Mesendoderm (in vitro differentiated cells): ENCODE results near the gene VAV3.
"Not testable (repeated sequence)": the region's sequence is repeated elsewhere in the genome, so short reads cannot be mapped to it uniquely, and the experiment has no call there.

Experiments
- DNase-seq: peaks from one replicate; pipeline ENCODE4 v3.0.0; 2013
- H2AK5ac ChIP-seq: 2 replicates; pipeline ENCODE4 v1.6.1; 2013; ENCODE audit warnings: low read length, inconsistent platforms
- H2BK120ac ChIP-seq: 2 replicates; pipeline ENCODE4 v1.6.1; 2013; ENCODE audit warnings: low read depth, mild to moderate bottlenecking, low read length, moderate library complexity, mixed read lengths
- H2BK15ac ChIP-seq: replicated peaks from 2 replicates; pipeline ENCODE4 v1.6.1; 2013; ENCODE audit warnings: low read depth, mild to moderate bottlenecking, moderate library complexity
- H2BK5ac ChIP-seq: 2 replicates; pipeline ENCODE4 v1.6.1; 2013; ENCODE audit warnings: low read length, inconsistent platforms
- H3K18ac ChIP-seq: 2 replicates; pipeline ENCODE4 v1.6.1; 2013; ENCODE audit warnings: mild to moderate bottlenecking, low read length, mixed read lengths
- H3K23ac ChIP-seq: one replicate; pipeline ENCODE4 v1.6.1; 2013; ENCODE audit warnings: low read length
- H3K27ac ChIP-seq: 2 replicates; pipeline ENCODE4 v1.5.1; 2013; ENCODE audit warnings: low read depth, mild to moderate bottlenecking, inconsistent platforms, low read length, moderate library complexity
- H3K27me3 ChIP-seq: 2 replicates; pipeline ENCODE4 v1.6.1; 2013; ENCODE audit warnings: low read length, control low read depth, mild to moderate bottlenecking, inconsistent platforms; ENCODE audit not compliant: insufficient read depth, poor library complexity
- H3K36me3 ChIP-seq: 2 replicates; pipeline ENCODE4 v1.6.1; 2013; ENCODE audit warnings: low read length, inconsistent platforms; ENCODE audit not compliant: control insufficient read depth, insufficient read depth
- H3K4ac ChIP-seq: one replicate; pipeline ENCODE4 v1.6.1; 2013; ENCODE audit warnings: low read depth, mild to moderate bottlenecking, low read length, moderate library complexity
- H3K4me1 ChIP-seq: 2 replicates; pipeline ENCODE4 v1.6.1; 2013; ENCODE audit warnings: low read depth, low read length, inconsistent platforms; ENCODE audit not compliant: control insufficient read depth
- H3K4me2 ChIP-seq: 2 replicates; pipeline ENCODE4 v1.6.1; 2013; ENCODE audit warnings: low read length
- H3K4me3 ChIP-seq: 2 replicates; pipeline ENCODE4 v1.5.1; 2013; ENCODE audit warnings: mild to moderate bottlenecking, low read length
- H3K56ac ChIP-seq: one replicate; pipeline ENCODE4 v1.6.1; 2013; ENCODE audit warnings: low read length
- H3K79me1 ChIP-seq: 2 replicates; pipeline ENCODE4 v1.6.1; 2013; ENCODE audit warnings: low read length, inconsistent platforms
- H3K79me2 ChIP-seq: 2 replicates; pipeline ENCODE4 v1.6.1; 2013; ENCODE audit warnings: mild to moderate bottlenecking, low read length; ENCODE audit not compliant: control insufficient read depth, insufficient read depth
- H3K9ac ChIP-seq: 2 replicates; pipeline ENCODE4 v1.6.1; 2013; ENCODE audit warnings: low read length, inconsistent platforms
- H4K5ac ChIP-seq: one replicate; pipeline ENCODE4 v1.6.1; 2013; ENCODE audit warnings: low read length
- H4K8ac ChIP-seq: one replicate; pipeline ENCODE4 v1.6.1; 2013; ENCODE audit warnings: low read depth, mild to moderate bottlenecking, control low read depth, low read length, moderate library complexity
- WGBS: extraction: QIAGEN DNeasy Blood & Tissue Kit; methylation state at CpG from one replicate; pipeline ENCODE4 v1.1.7; 2013; ENCODE audit warnings: low lambda C conversion rate, missing lambda C conversion rate; ENCODE audit not compliant: insufficient coverage; ENCODE audit errors: extremely low coverage; 5-methylcytosine and 5-hydroxymethylcytosine counted together

VAV3 gene

GRCh38 chr1:107748531-107748930 is 216.4 kb downstream of the VAV3 start:
- no peak overlapping the region for H3K18ac ChIP-seq
- H3K4me3 ChIP-seq, result no peak overlapping the region
- no peak overlapping the region for H3K4ac ChIP-seq
- H3K36me3 ChIP-seq, result no peaks in the 10 kb centered on the region
- no peak overlapping the region for H2AK5ac ChIP-seq
- H4K8ac ChIP-seq, result no peak overlapping the region
- no peak overlapping the region for H4K5ac ChIP-seq
- H3K9ac ChIP-seq, result no peak overlapping the region
- no peaks in the 10 kb centered on the region for H3K27me3 ChIP-seq
- H3K79me2 ChIP-seq, result no peaks in the 10 kb centered on the region
- H3K56ac ChIP-seq, result no peak overlapping the region
- no peak overlapping the region for H2BK120ac ChIP-seq
- no peak overlapping the region for H3K4me2 ChIP-seq
- no peak overlapping the region for H3K23ac ChIP-seq
- WGBS, result no CpG with 5 or more reads among the region's 2 CpGs
- H3K79me1 ChIP-seq, result no peaks in the 10 kb centered on the region
- no peak overlapping the region for H2BK5ac ChIP-seq
- no peak overlapping the region for H3K27ac ChIP-seq
- H3K4me1 ChIP-seq, result no peaks in the 10 kb centered on the region
- peak; percentile 40 for DNase-seq
- no peak overlapping the region for H2BK15ac ChIP-seq

DNA sequence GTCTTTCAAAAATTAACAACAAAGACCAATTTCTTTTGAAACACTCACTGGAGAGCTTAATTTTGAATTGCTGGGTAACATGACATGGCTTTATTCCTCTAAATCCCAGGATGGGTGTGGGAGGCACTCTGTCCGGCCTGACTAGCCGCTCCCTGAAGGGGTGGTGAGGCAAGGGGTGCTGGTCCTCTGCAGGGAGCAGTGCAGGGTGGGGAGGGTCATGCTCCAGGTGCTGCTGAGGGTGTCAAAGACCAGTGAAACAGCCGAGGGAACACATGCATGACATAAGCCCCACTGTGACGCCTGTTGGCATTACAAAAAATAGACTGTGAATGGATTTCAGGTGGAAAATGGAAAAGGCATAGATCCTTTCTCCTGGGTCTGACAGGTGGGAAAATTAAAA is 223.7 kb downstream of the VAV3 start:
- no peaks in the 10 kb centered on the region for H3K79me1 ChIP-seq
- H3K4me2 ChIP-seq, result no peak overlapping the region
- H2BK15ac ChIP-seq, result no peak overlapping the region
- no peaks in the 10 kb centered on the region for H3K79me2 ChIP-seq
- no peaks in the 10 kb centered on the region for H3K36me3 ChIP-seq
- no peak overlapping the region for H3K23ac ChIP-seq
- WGBS, result no CpG with 5 or more reads among the region's 4 CpGs
- no peak for DNase-seq
- no peak overlapping the region for H3K4ac ChIP-seq
- no peak overlapping the region for H2AK5ac ChIP-seq
- no peaks in the 10 kb centered on the region for H3K27me3 ChIP-seq
- no peak overlapping the region for H4K8ac ChIP-seq
- H4K5ac ChIP-seq, result no peak overlapping the region
- no peak overlapping the region for H3K18ac ChIP-seq
- no peak overlapping the region for H3K56ac ChIP-seq
- H3K4me1 ChIP-seq, result no peaks in the 10 kb centered on the region
- no peak overlapping the region for H2BK120ac ChIP-seq
- H3K27ac ChIP-seq, result no peak overlapping the region
- H2BK5ac ChIP-seq, result no peak overlapping the region
- H3K9ac ChIP-seq, result no peak overlapping the region
- no peak overlapping the region for H3K4me3 ChIP-seq

GRCh38 chr1:107740579-107740978 is 224.4 kb downstream of the VAV3 start:
- DNase-seq, result no peak
- H3K4me2 ChIP-seq, result no peak overlapping the region

DNA sequence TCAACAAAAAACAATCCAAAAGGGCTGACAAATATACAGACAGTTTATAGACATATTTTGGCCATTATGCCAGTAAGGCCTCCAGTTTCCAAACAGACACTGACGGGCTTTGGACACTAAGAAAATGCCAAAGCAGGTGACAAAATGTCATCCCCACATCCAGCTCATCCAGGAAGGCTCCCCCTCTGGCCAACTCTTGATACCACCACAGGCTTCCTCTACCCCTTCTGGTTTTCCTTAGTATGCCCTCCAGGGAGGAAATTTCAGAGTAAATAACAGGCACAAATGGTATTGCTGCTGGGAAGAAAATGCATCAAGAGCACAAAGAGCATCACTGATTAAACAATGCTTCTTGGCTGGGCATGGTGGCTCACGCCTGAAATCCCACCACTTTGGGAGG is 225.3 kb downstream of the VAV3 start:
- Histone ChIP-seq H2BK120ac (no peak overlapping the region), H3K27ac (no peak overlapping the region), H3K4me2 (no peak overlapping the region), H3K9ac (no peak overlapping the region), H3K36me3 (no peaks in the 10 kb centered on the region), H2BK5ac (no peak overlapping the region), H3K79me1 (no peaks in the 10 kb centered on the region), H2BK15ac (no peak overlapping the region), H3K79me2 (no peaks in the 10 kb centered on the region), H2AK5ac (no peak overlapping the region), H3K27me3 (no peaks in the 10 kb centered on the region), H4K8ac (no peak overlapping the region), H3K4me3 (no peak overlapping the region), H4K5ac (no peak overlapping the region), H3K56ac (no peak overlapping the region), H3K23ac (no peak overlapping the region), H3K18ac (no peak overlapping the region), H3K4ac (no peak overlapping the region), H3K4me1 (no peaks in the 10 kb centered on the region)
- DNase-seq, result peak; percentile 59
- no CpG with 5 or more reads among the region's 2 CpGs for WGBS

More at GRCh38 chr1:107740579-107740978, 224.4 kb downstream of the VAV3 start:
- Histone ChIP-seq H3K18ac (no peak overlapping the region), H3K36me3 (no peaks in the 10 kb centered on the region), H4K5ac (no peak overlapping the region), H3K27ac (no peak overlapping the region), H2BK15ac (no peak overlapping the region), H2BK5ac (no peak overlapping the region), H4K8ac (no peak overlapping the region), H2BK120ac (no peak overlapping the region), H3K4ac (no peak overlapping the region), H3K4me1 (no peaks in the 10 kb centered on the region), H3K56ac (no peak overlapping the region), H3K27me3 (no peaks in the 10 kb centered on the region), H2AK5ac (no peak overlapping the region), H3K79me1 (no peaks in the 10 kb centered on the region), H3K9ac (no peak overlapping the region), H3K79me2 (no peaks in the 10 kb centered on the region), H3K23ac (no peak overlapping the region), H3K4me3 (no peak overlapping the region)
- WGBS, result no CpG with 5 or more reads among the region's 4 CpGs

DNA sequence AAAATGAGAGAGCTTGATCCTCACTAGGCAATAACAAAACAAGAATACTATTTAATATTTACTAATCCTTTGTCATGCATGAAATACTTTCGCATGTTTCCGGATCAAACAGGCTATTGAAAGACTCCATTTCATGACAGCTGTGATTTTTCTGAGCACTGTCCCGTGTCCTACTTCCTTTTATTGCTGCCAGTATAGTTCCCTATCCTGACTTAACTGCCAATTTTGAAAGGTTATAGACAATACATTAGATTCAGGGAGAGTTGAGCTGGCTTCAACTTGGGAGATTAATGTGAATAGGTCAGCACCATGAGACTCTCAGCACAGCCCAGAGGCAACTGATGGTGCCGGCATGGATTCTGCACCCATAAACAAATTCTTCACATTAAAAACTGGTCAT is 225.8 kb downstream of the VAV3 start:
- Histone ChIP-seq H2BK120ac (no peak overlapping the region), H3K79me1 (no peaks in the 10 kb centered on the region), H4K8ac (no peak overlapping the region), H3K4me1 (no peaks in the 10 kb centered on the region), H3K79me2 (no peaks in the 10 kb centered on the region), H3K27ac (no peak overlapping the region), H3K4me3 (no peak overlapping the region), H3K9ac (no peak overlapping the region), H3K23ac (no peak overlapping the region), H2BK15ac (no peak overlapping the region), H2BK5ac (no peak overlapping the region), H3K4me2 (no peak overlapping the region), H4K5ac (no peak overlapping the region), H3K36me3 (no peaks in the 10 kb centered on the region), H3K4ac (no peak overlapping the region), H2AK5ac (no peak overlapping the region), H3K27me3 (no peaks in the 10 kb centered on the region), H3K18ac (no peak overlapping the region), H3K56ac (no peak overlapping the region)
- no peak for DNase-seq
- no CpG with 5 or more reads among the region's 4 CpGs for whole genome bisulfite sequencing

- no CpG with 5 or more reads among the region's 7 CpGs for WGBS
- not testable (repeated sequence) for H3K4me2 ChIP-seq, H3K79me1 ChIP-seq, H2BK120ac ChIP-seq, H4K5ac ChIP-seq, H2AK5ac ChIP-seq, H2BK15ac ChIP-seq, H3K4me1 ChIP-seq, H3K18ac ChIP-seq, DNase-seq, H3K23ac ChIP-seq, H3K27me3 ChIP-seq, H2BK5ac ChIP-seq, H4K8ac ChIP-seq, H3K27ac ChIP-seq, H3K79me2 ChIP-seq, H3K9ac ChIP-seq, H3K36me3 ChIP-seq, H3K4me3 ChIP-seq, H3K56ac ChIP-seq, H3K4ac ChIP-seq
Observed at GRCh38 chr1:107733401-107733800, 231.6 kb downstream of the VAV3 start.
